ENCODE results near the gene TSHZ3. TPM values are rescaled to one million over a fixed set of nuclear protein-coding genes. Genes with fewer than 3 reads are reported as not detected.

The TSHZ3 gene
- total RNA-seq, 1 experiment from 2014 or later: 9.9 TPM

DNA sequence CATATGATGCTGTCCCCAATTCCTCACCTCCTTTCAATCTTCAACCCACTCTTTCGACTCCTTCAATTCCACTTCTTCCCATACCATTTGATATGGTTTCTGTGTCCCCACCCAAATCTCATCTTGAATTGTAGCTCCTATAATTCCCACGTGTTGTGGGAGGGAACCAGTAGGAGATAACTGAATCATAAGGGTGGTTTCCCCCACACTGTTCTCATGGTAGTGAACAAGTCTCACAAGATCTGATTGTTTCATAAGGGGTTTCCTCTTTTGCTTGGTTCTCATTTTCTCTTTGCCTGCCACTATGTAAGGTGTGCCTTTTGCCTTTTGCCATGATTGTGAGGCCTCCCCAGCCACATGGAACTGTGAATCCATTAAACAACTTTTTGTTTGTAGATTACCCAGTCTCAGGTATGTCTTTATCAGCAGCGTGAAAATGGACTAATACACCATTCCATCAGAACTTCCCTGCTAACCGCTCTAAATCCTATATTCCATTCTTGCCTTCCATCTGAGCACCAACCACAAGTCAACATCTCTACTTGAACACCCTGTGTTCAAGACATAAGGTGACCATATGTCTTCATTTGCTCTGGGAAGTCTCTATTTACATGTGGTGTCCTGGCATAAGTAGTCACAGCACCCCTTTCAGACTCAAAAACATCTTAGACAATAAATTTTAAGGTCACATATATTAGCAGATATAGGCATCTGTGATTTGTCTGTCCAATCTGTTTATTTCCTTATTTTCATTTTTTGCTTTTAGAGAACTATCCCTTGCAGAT is 122.9 kb downstream of the TSHZ3 start:
- DNase-seq (ENCODE audit: low read depth): peak; percentile 73
